ENCODE data around the gene PTPRF. TPM values are rescaled to one million over a fixed set of nuclear protein-coding genes. Genes with fewer than 3 reads are reported as not detected.
A peak's percentile ranks its signal among the peaks of the same experiment; 100 is the strongest.

The PTPRF gene
- total and polyA plus RNA-seq, 4 donors = 41.2 to 241 (median 85.6) TPM

- no peak for TF ChIP-seq HNF4A (conservative IDR thresholded peaks at IDR 0.05)
- TF ChIP-seq FOXA2 (IDR thresholded peaks at IDR 0.05) = no peak
- no peak for TF ChIP-seq MAX (IDR thresholded peaks at IDR 0.05)
- TF ChIP-seq RXRA (IDR thresholded peaks at IDR 0.05) = no peak
- TF ChIP-seq HNF4G (IDR thresholded peaks at IDR 0.05) = no peak
- TF ChIP-seq ZBTB33 (IDR thresholded peaks at IDR 0.05) = no peak
- no peak for TF ChIP-seq FOXA1 (IDR thresholded peaks at IDR 0.05)
- TF ChIP-seq SP1 (IDR thresholded peaks at IDR 0.05) = no peak
- Histone ChIP-seq H3K27ac (ENCODE audit: low read depth in 1 of 2, low read length in 2 of 2) (no peak overlapping the region), H3K9me3 (ENCODE audit: control insufficient read depth in 4 of 4, low read length in 3 of 4) (no peaks in the 10 kb centered on the region), H3K4me1 (ENCODE audit: control insufficient read depth in 4 of 4, insufficient read depth in 4 of 4, low read length in 3 of 4) (no peaks in the 10 kb centered on the region), H3K9ac (ENCODE audit: low read depth in 1 of 2, low read length in 2 of 2) (no peak overlapping the region), H3K4me3 (ENCODE audit: low read depth in 1 of 3, low read length in 3 of 3) (no peak overlapping the region), H3K36me3 (ENCODE audit: control insufficient read depth in 4 of 4, insufficient read depth in 3 of 4, low read depth in 1 of 4, low read length in 3 of 4) (peaks cover 11 to 51% (median 14%) of the 10 kb centered on the region in 4 donors), H3K27me3 (ENCODE audit: control insufficient read depth in 4 of 4, insufficient read depth in 4 of 4, low read length in 3 of 4) (no peaks in the 10 kb centered on the region)
- 85% methylated on average over 6 of the region's 6 CpGs for WGBS
- DNase-seq (ENCODE audit: low spot score) = no peak
Observed at GRCh38 chr1:43586136-43586731, 55.6 kb downstream of the PTPRF start.

- Histone ChIP-seq H3K9me3 (ENCODE audit: control insufficient read depth in 4 of 4, low read length in 3 of 4) (no peaks in the 10 kb centered on the region), H3K27ac (ENCODE audit: low read depth in 1 of 2, low read length in 2 of 2) (no peak overlapping the region), H3K4me1 (ENCODE audit: control insufficient read depth in 4 of 4, insufficient read depth in 4 of 4, low read length in 3 of 4) (peaks cover 0 to 2% (median 0%) of the 10 kb centered on the region in 4 donors), H3K27me3 (ENCODE audit: control insufficient read depth in 4 of 4, insufficient read depth in 4 of 4, low read length in 3 of 4) (no peaks in the 10 kb centered on the region), H3K4me3 (ENCODE audit: low read depth in 1 of 3, low read length in 3 of 3) (no peak overlapping the region), H3K36me3 (ENCODE audit: control insufficient read depth in 4 of 4, insufficient read depth in 3 of 4, low read depth in 1 of 4, low read length in 3 of 4) (peaks cover 10 to 50% (median 15%) of the 10 kb centered on the region in 4 donors), H3K9ac (ENCODE audit: low read depth in 1 of 2, low read length in 2 of 2) (no peak overlapping the region)
- no peak for TF ChIP-seq EGR1 (IDR thresholded peaks at IDR 0.05; ENCODE audit: low read depth in 2 of 2)
- TF ChIP-seq FOXA2 (IDR thresholded peaks at IDR 0.05) = no peak
- 69% methylated on average over 2 of the region's 2 CpGs for WGBS
- DNase-seq (ENCODE audit: low spot score) = no peak
Observed at GRCh38 chr1:43587001-43587400, 56.3 kb downstream of the PTPRF start.

GRCh38 chr1:43587594-43587993 is 56.9 kb downstream of the PTPRF start:
- peaks cover 0 to 2% (median 0%) of the 10 kb centered on the region in 4 donors for H3K4me1 ChIP-seq (ENCODE audit: control insufficient read depth in 4 of 4, insufficient read depth in 4 of 4, low read length in 3 of 4)
- H3K27me3 ChIP-seq (ENCODE audit: control insufficient read depth in 4 of 4, insufficient read depth in 4 of 4, low read length in 3 of 4) = no peaks in the 10 kb centered on the region
- TF ChIP-seq RXRA (IDR thresholded peaks at IDR 0.05) = peak in 1 of 2 donors; percentile 21
- no peak for TF ChIP-seq CTCF (IDR thresholded peaks at IDR 0.05; ENCODE audit: low read depth, low read length, missing input control)
- H3K9me3 ChIP-seq (ENCODE audit: control insufficient read depth in 4 of 4, low read length in 3 of 4) = no peaks in the 10 kb centered on the region
- H3K4me3 ChIP-seq (ENCODE audit: low read depth in 1 of 3, low read length in 3 of 3) = no peak overlapping the region
- H3K9ac ChIP-seq (ENCODE audit: low read depth in 1 of 2, low read length in 2 of 2) = no peak overlapping the region
- DNase-seq (ENCODE audit: low spot score) = no peak
- H3K36me3 ChIP-seq (ENCODE audit: control insufficient read depth in 4 of 4, insufficient read depth in 3 of 4, low read depth in 1 of 4, low read length in 3 of 4) = peaks cover 12 to 53% (median 15%) of the 10 kb centered on the region in 4 donors
- WGBS = 66% methylated on average over 9 of the region's 9 CpGs
- H3K27ac ChIP-seq (ENCODE audit: low read depth in 1 of 2, low read length in 2 of 2) = no peak overlapping the region
